ENCODE data around the gene CKS2.

CKS2 gene

GRCh38 chr9:89363311-89363670 lies 52.3 kb downstream of the CKS2 start:
- H2AFZ ChIP-seq (ENCODE audit: low read depth, low read length) = no peak overlapping the region
- no peak overlapping the region for H3K9ac ChIP-seq (ENCODE audit: low read depth, low read length)
- H3K9me3 ChIP-seq (ENCODE audit: insufficient read depth, low read length, severe bottlenecking) = no peaks in the 10 kb centered on the region
- TF ChIP-seq, protein P1, sequence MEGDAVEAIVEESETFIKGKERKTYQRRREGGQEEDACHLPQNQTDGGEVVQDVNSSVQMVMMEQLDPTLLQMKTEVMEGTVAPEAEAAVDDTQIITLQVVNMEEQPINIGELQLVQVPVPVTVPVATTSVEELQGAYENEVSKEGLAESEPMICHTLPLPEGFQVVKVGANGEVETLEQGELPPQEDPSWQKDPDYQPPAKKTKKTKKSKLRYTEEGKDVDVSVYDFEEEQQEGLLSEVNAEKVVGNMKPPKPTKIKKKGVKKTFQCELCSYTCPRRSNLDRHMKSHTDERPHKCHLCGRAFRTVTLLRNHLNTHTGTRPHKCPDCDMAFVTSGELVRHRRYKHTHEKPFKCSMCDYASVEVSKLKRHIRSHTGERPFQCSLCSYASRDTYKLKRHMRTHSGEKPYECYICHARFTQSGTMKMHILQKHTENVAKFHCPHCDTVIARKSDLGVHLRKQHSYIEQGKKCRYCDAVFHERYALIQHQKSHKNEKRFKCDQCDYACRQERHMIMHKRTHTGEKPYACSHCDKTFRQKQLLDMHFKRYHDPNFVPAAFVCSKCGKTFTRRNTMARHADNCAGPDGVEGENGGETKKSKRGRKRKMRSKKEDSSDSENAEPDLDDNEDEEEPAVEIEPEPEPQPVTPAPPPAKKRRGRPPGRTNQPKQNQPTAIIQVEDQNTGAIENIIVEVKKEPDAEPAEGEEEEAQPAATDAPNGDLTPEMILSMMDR (IDR thresholded peaks at IDR 0.05; ENCODE audit: borderline replicate concordance, extremely low read depth, low read length, poor library complexity, severe bottlenecking) = no peak
- TF ChIP-seq EZH2 (IDR thresholded peaks at IDR 0.05; ENCODE audit: borderline replicate concordance, low read depth, low read length, severe bottlenecking) = no peak
- H3K79me2 ChIP-seq (ENCODE audit: insufficient read depth, low read length) = no peaks in the 10 kb centered on the region
- H3K4me3 ChIP-seq (ENCODE audit: low read depth in 1 of 2, low read length in 2 of 2) = no peak overlapping the region
- H3K4me2 ChIP-seq (ENCODE audit: insufficient read depth, low read length) = no peak overlapping the region
- H3K27ac ChIP-seq (ENCODE audit: low read length) = no peak overlapping the region
- H3K4me1 ChIP-seq (ENCODE audit: insufficient read depth, low read length) = no peaks in the 10 kb centered on the region
- peaks cover 3% of the 10 kb centered on the region; the same call in 1 of the 2 replicates for H4K20me1 ChIP-seq (ENCODE audit: insufficient read depth, low read length)
- DNase-seq = no peak
- H3K36me3 ChIP-seq (ENCODE audit: insufficient read depth, low read length) = peaks cover 46% of the 10 kb centered on the region
- H3K27me3 ChIP-seq (ENCODE audit: insufficient read depth, low read length, poor library complexity) = no peaks in the 10 kb centered on the region
- ATAC-seq (ENCODE audit: insufficient read depth, low read depth) = no peak

DNA sequence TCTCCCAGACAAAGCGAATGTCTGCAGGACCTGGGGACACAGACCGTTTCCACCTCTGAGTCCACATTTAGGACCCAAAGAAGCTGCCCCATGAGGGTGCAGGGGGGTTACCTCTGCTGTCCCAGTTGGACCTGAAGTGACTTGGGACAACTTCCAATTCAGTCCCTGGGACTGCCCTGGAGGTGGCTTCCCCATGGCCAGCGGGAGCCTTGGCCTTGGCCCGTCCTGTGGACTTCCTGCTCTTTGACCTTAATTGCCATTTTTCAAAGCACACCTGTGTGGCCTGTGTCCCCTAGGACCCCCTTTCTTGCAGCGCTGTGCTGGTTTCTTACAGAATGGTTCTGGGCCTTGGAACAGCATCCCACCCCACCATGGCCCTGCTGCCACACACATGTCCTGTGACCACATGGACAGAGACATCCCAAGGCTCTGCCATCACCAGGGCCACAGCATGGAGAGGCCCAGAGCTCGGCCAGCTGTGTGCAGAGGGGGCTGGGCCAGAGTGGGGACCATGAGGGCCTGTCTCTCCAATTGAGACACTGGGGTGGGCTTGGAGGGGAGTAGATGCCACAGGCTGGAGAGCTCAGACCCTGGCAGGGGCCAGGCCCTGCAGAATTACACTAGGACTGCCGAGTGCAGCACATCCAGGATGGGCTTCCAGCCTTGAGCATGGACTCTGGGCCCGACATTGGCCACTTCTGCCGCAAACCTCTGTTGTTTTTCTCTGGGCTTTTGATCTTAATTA lies 53.1 kb downstream of the CKS2 start:
- no peak for TF ChIP-seq EZH2 (IDR thresholded peaks at IDR 0.05; ENCODE audit: borderline replicate concordance, low read depth, low read length, severe bottlenecking)
- TF ChIP-seq, protein P1 (IDR thresholded peaks at IDR 0.05; ENCODE audit: borderline replicate concordance, extremely low read depth, low read length, poor library complexity, severe bottlenecking) = no peak
- Histone ChIP-seq H2AFZ (ENCODE audit: low read depth, low read length) (no peak overlapping the region), H3K9me3 (ENCODE audit: insufficient read depth, low read length, severe bottlenecking) (no peaks in the 10 kb centered on the region), H3K27ac (ENCODE audit: low read length) (no peak overlapping the region), H3K27me3 (ENCODE audit: insufficient read depth, low read length, poor library complexity) (no peaks in the 10 kb centered on the region), H3K4me3 (ENCODE audit: low read depth in 1 of 2, low read length in 2 of 2) (no peak overlapping the region), H4K20me1 (ENCODE audit: insufficient read depth, low read length) (peaks cover 3% of the 10 kb centered on the region; the same call in 1 of the 2 replicates), H3K4me1 (ENCODE audit: insufficient read depth, low read length) (no peaks in the 10 kb centered on the region), H3K4me2 (ENCODE audit: insufficient read depth, low read length) (no peak overlapping the region), H3K36me3 (ENCODE audit: insufficient read depth, low read length) (peaks cover 38% of the 10 kb centered on the region), H3K9ac (ENCODE audit: low read depth, low read length) (no peak overlapping the region), H3K79me2 (ENCODE audit: insufficient read depth, low read length) (no peaks in the 10 kb centered on the region)
- no peak for DNase-seq
- 0 out of 3 replicates have a peak, but pooled peaks have one; percentile 5 for ATAC-seq (ENCODE audit: insufficient read depth, low read depth)

GRCh38 chr9:89364666-89365531 lies 53.9 kb downstream of the CKS2 start:
- no peak overlapping the region for H3K4me3 ChIP-seq (ENCODE audit: low read depth in 1 of 2, low read length in 2 of 2)
- no peak for DNase-seq
- H3K79me2 ChIP-seq (ENCODE audit: insufficient read depth, low read length) = no peaks in the 10 kb centered on the region
- TF ChIP-seq EZH2 (IDR thresholded peaks at IDR 0.05; ENCODE audit: borderline replicate concordance, low read depth, low read length, severe bottlenecking) = no peak
- TF ChIP-seq, protein P1 (IDR thresholded peaks at IDR 0.05; ENCODE audit: borderline replicate concordance, extremely low read depth, low read length, poor library complexity, severe bottlenecking) = no peak
- H2AFZ ChIP-seq (ENCODE audit: low read depth, low read length) = no peak overlapping the region
- H3K4me1 ChIP-seq (ENCODE audit: insufficient read depth, low read length) = no peaks in the 10 kb centered on the region
- H3K27ac ChIP-seq (ENCODE audit: low read length) = no peak overlapping the region
- H3K9ac ChIP-seq (ENCODE audit: low read depth, low read length) = no peak overlapping the region
- no peak for ATAC-seq (ENCODE audit: insufficient read depth, low read depth)
- H3K9me3 ChIP-seq (ENCODE audit: insufficient read depth, low read length, severe bottlenecking) = no peaks in the 10 kb centered on the region
- peaks cover 3% of the 10 kb centered on the region; the same call in 1 of the 2 replicates for H4K20me1 ChIP-seq (ENCODE audit: insufficient read depth, low read length)
- no peak overlapping the region for H3K4me2 ChIP-seq (ENCODE audit: insufficient read depth, low read length)
- H3K36me3 ChIP-seq (ENCODE audit: insufficient read depth, low read length) = peaks cover 33% of the 10 kb centered on the region
- no peaks in the 10 kb centered on the region for H3K27me3 ChIP-seq (ENCODE audit: insufficient read depth, low read length, poor library complexity)
